Gastroesophageal sphincter (tissue), 4 donors: ENCODE data around the gene GSTT4. TPM values are rescaled to one million over a fixed set of nuclear protein-coding genes. Genes with fewer than 3 reads are reported as not detected.
"Not testable (repeated sequence)": the region's sequence is repeated elsewhere in the genome, so short reads cannot be mapped to it uniquely, and the experiment has no call there.

ENCODE experiments used
- ATAC-seq: fragments of 150-250 bp; one replicate; pipeline ENCODE4 v1.9.1; 2016; ENCODE audit warnings: mild to moderate bottlenecking, moderate library complexity
- H3K27ac ChIP-seq, 4 donors: fragments of 200-600 bp; sonication (generic) in 3 of 4; 1 replicate in 3 of 4; 2 replicates in 1 of 4; pipeline ENCODE4 v1.5.1; 2016 to 2019
- H3K27me3 ChIP-seq: fragments of 200-600 bp; sonication (generic); one replicate; pipeline ENCODE4 v1.5.1; 2019
- H3K36me3 ChIP-seq, 2 donors: fragments of 200-600 bp; sonication (generic); one replicate each; pipeline ENCODE4 v1.5.1; 2019; ENCODE audit warnings: control low read depth in 1 of 2
- H3K4me1 ChIP-seq, 3 donors: fragments of 200-600 bp; sonication (generic); 1 replicate in 2 of 3; 2 replicates in 1 of 3; pipeline ENCODE4 v1.5.1; 2016 to 2019; ENCODE audit warnings: control low read depth in 2 of 3
- H3K4me3 ChIP-seq, 2 donors: fragments of 200-600 bp; sonication (generic); one replicate each; pipeline ENCODE4 v1.5.1; 2019; ENCODE audit warnings: mild to moderate bottlenecking in 1 of 2, moderate library complexity in 1 of 2
- H3K9me3 ChIP-seq, 3 donors: fragments of 200-600 bp; sonication (generic); one replicate each; pipeline ENCODE4 v1.5.1; 2017 to 2019; ENCODE audit warnings: control low read depth in 2 of 3
- EP300 ChIP-seq: sonication (generic); formaldehyde crosslinking; IDR thresholded peaks from one replicate; pipeline ENCODE4 v1.6.1; 2017; ENCODE audit warnings: antibody characterized with exemption, mild to moderate bottlenecking
- POLR2A ChIP-seq, 2 donors: fragments of 450-650 bp; IDR thresholded peaks; one replicate each; pipeline ENCODE4 v1.6.1; 2017; ENCODE audit warnings: antibody characterized with exemption in 2 of 2, mild to moderate bottlenecking in 2 of 2, moderate library complexity in 1 of 2
- POLR2AphosphoS5 ChIP-seq: sonication (generic); formaldehyde crosslinking; IDR thresholded peaks from one replicate; pipeline ENCODE4 v1.6.1; 2017; ENCODE audit warnings: antibody characterized with exemption
- WGBS, 2 donors: methylation state at CpG; one replicate each; pipeline ENCODE4 v1.1.5; 2018; ENCODE audit warnings: low coverage in 1 of 2; 5-methylcytosine and 5-hydroxymethylcytosine counted together
- total RNA-seq, 4 donors: library from RNA; depleted of rRNA; stranded (reverse); fragments of >200 nt; gene quantifications; one replicate each; pipeline ENCODE4 v1.1.0, GENCODE V29; 2016
- TF ChIP-seq, protein P1 (sequence below), 4 experiments: fragments of 200-600 bp in 2 of 4; fragments of 450-650 bp in 2 of 4; sonication (generic) in 1 of 4; IDR thresholded peaks; one replicate each; pipeline ENCODE4 v1.5.1; 2017 to 2019; ENCODE audit warnings: antibody characterized with exemption in 4 of 4, mild to moderate bottlenecking in 2 of 4, moderate library complexity in 2 of 4

Gene GSTT4
- total RNA-seq, 4 donors from 2014 or later: 0.23 TPM; not detected in 3

- no peaks in the 10 kb centered on the region for H3K36me3 ChIP-seq
- H3K27ac ChIP-seq: no peak overlapping the region
- peaks cover 0 to 14% (median 0%) of the 10 kb centered on the region in 3 donors for H3K4me1 ChIP-seq
- H3K27me3 ChIP-seq: no peaks in the 10 kb centered on the region
- ATAC-seq: no peak
- H3K9me3 ChIP-seq: no peaks in the 10 kb centered on the region
- TF ChIP-seq POLR2AphosphoS5 (no peak), EP300 (no peak), POLR2A (IDR thresholded peaks at IDR 0.05) (no peak)
- TF ChIP-seq, protein P1, sequence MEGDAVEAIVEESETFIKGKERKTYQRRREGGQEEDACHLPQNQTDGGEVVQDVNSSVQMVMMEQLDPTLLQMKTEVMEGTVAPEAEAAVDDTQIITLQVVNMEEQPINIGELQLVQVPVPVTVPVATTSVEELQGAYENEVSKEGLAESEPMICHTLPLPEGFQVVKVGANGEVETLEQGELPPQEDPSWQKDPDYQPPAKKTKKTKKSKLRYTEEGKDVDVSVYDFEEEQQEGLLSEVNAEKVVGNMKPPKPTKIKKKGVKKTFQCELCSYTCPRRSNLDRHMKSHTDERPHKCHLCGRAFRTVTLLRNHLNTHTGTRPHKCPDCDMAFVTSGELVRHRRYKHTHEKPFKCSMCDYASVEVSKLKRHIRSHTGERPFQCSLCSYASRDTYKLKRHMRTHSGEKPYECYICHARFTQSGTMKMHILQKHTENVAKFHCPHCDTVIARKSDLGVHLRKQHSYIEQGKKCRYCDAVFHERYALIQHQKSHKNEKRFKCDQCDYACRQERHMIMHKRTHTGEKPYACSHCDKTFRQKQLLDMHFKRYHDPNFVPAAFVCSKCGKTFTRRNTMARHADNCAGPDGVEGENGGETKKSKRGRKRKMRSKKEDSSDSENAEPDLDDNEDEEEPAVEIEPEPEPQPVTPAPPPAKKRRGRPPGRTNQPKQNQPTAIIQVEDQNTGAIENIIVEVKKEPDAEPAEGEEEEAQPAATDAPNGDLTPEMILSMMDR (IDR thresholded peaks at IDR 0.05): no peak
- H3K4me3 ChIP-seq: no peak overlapping the region
- 65 to 71% methylated on average over 1 to 5 of the region's 10 CpGs for WGBS, 2 donors
Measured at GRCh38 chr22:24006207-24006913, 1.1 kb upstream of the GSTT4 start.

DNA sequence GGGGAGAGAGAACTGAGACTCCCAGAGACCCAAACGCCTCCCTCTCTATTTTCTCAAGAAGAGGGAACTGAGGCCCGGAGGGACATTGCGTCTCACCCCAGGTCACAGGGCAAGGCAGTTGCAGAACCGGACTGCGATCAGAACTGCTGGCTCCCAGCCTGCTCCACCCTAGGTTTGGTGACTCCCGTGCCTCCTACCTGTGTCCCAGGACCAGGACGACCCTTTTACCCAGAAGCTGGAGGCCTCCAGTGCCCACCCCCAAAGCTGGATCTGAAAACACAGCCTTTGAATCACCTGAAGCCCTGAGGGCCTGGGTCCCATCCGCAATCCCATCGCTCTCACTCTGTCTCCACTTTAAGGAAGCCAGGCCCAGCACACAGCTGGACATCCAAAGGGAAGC is 1.4 kb downstream of the GSTT4 start:
- TF ChIP-seq POLR2A (IDR thresholded peaks at IDR 0.05) (no peak), EP300 (no peak), POLR2AphosphoS5 (no peak)
- TF ChIP-seq, protein P1 (IDR thresholded peaks at IDR 0.05): no peak
- 94% methylated on average over 3 of the region's 9 CpGs; no CpG with 5 or more reads in 1 of the 2 donors for WGBS, 2 donors
- Histone ChIP-seq H3K27ac (no peak overlapping the region), H3K36me3 (no peaks in the 10 kb centered on the region), H3K27me3 (no peaks in the 10 kb centered on the region), H3K4me1 (peaks cover 0 to 14% (median 0%) of the 10 kb centered on the region in 3 donors), H3K9me3 (no peaks in the 10 kb centered on the region), H3K4me3 (no peak overlapping the region)
- ATAC-seq: no peak

DNA sequence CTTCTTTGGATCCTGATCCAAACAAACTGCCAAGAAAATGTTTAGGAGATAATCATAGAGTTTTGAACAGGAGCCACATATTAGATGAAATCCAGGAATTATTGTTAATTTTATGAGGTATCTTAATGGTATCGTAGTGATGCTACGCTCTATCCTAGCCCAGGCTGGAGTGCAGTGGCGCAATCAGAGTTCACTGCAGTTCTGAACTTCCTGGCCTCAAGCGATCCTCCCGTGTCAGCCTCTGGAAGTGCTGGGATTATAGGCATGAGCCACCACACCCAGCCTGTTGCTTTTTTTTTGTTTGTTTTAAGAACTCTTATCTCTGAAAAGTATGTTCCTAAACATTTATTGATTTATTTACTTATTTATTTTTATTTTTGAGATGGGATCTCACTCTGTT is 2.4 kb downstream of the GSTT4 start:
- TF ChIP-seq POLR2A (IDR thresholded peaks at IDR 0.05) (no peak), EP300 (no peak), POLR2AphosphoS5 (no peak)
- TF ChIP-seq, protein P1 (IDR thresholded peaks at IDR 0.05): no peak
- 74 to 83% methylated on average over 5 of the region's 5 CpGs for WGBS, 2 donors
- ATAC-seq: no peak
- Histone ChIP-seq H3K27ac (no peak overlapping the region), H3K4me1 (peaks cover 0 to 14% (median 0%) of the 10 kb centered on the region in 3 donors), H3K4me3 (no peak overlapping the region), H3K27me3 (no peaks in the 10 kb centered on the region), H3K36me3 (no peaks in the 10 kb centered on the region), H3K9me3 (no peaks in the 10 kb centered on the region)

DNA sequence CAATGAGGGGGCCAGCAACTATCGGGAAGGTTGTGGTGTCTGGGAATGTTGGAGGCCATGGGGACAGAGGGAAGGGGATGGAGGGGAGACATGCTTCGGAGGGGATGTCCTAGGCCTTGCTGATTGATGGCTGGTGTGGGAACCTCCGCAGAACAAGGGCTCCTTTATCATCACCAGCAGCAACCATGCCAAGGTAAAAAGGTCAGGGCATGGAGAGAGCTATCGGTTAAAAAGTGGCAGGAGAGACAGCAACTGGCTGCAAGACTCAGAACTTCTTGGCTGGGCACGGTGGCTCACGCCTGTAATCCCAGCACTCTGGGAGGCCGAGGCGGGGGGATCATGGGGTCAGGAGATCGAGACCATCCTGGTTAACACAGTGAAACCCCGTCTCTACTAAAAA is 3.0 kb downstream of the GSTT4 start:
- TF ChIP-seq EP300: no peak
- TF ChIP-seq, protein P1 (IDR thresholded peaks at IDR 0.05): no peak
- TF ChIP-seq POLR2A (IDR thresholded peaks at IDR 0.05): no peak
- no peak for TF ChIP-seq POLR2AphosphoS5
- H3K4me1 ChIP-seq: peaks cover 0 to 14% (median 0%) of the 10 kb centered on the region in 3 donors
- 56 to 69% methylated on average over 4 to 5 of the region's 10 CpGs for WGBS, 2 donors
- no peak overlapping the region for H3K4me3 ChIP-seq
- no peaks in the 10 kb centered on the region for H3K9me3 ChIP-seq
- H3K27ac ChIP-seq: no peak overlapping the region
- H3K36me3 ChIP-seq: no peaks in the 10 kb centered on the region
- ATAC-seq: no peak
- no peaks in the 10 kb centered on the region for H3K27me3 ChIP-seq

- Histone ChIP-seq H3K27ac (no peak overlapping the region), H3K27me3 (no peaks in the 10 kb centered on the region), H3K36me3 (no peaks in the 10 kb centered on the region), H3K4me3 (no peak overlapping the region), H3K9me3 (no peaks in the 10 kb centered on the region), H3K4me1 (peaks cover 0 to 14% (median 0%) of the 10 kb centered on the region in 3 donors)
- WGBS, 2 donors: 65 to 81% methylated on average over 3 to 7 of the region's 9 CpGs
- TF ChIP-seq EP300 (no peak), POLR2A (IDR thresholded peaks at IDR 0.05) (no peak), POLR2AphosphoS5 (no peak)
- TF ChIP-seq, protein P1 (IDR thresholded peaks at IDR 0.05): no peak
- ATAC-seq: no peak
Measured at GRCh38 chr22:24001314-24001713, 3.9 kb downstream of the GSTT4 start.

- WGBS, 2 donors: 71 to 90% methylated on average over 7 of the region's 7 CpGs
- not testable (repeated sequence) for ATAC-seq
Measured at GRCh38 chr22:23999779-24000178, 5.5 kb downstream of the GSTT4 start.

More at GRCh38 chr22:23999779-24000178, 5.5 kb downstream of the GSTT4 start:
- H3K27ac ChIP-seq, H3K4me1 ChIP-seq, H3K27me3 ChIP-seq, H3K9me3 ChIP-seq, H3K36me3 ChIP-seq, H3K4me3 ChIP-seq: not testable (repeated sequence)
